Measurements from ENCODE around the gene RBP2.

- TF ChIP-seq CTCF (IDR thresholded peaks at IDR 0.05 in 2 of 3, conservative IDR thresholded peaks at IDR 0.05 in 1 of 3; ENCODE audit: insufficient read depth in 2 of 3, low read depth in 1 of 3, low read length in 3 of 3) (no peak), CHD4 (IDR thresholded peaks at IDR 0.05; ENCODE audit: insufficient read depth, insufficient replicate concordance, low read depth, low read length, poor library complexity, severe bottlenecking) (no peak), MAX (CRISPR knock-in tag; IDR thresholded peaks at IDR 0.05) (no peak), KDM4B (IDR thresholded peaks at IDR 0.05; ENCODE audit: borderline replicate concordance in 2 of 2, low read depth in 1 of 2) (no peak), FOXA3 (CRISPR knock-in tag; conservative IDR thresholded peaks at IDR 0.05 in 1 of 2, IDR thresholded peaks at IDR 0.05 in 1 of 2) (no peak), ZZZ3 (IDR thresholded peaks at IDR 0.05) (no peak), HDAC6 (IDR thresholded peaks at IDR 0.05; ENCODE audit: low read depth, low read length) (no peak), ZNF274 (IDR thresholded peaks at IDR 0.05; ENCODE audit: borderline replicate concordance, low read depth, low read length) (no peak), KLF1 (tag; IDR thresholded peaks at IDR 0.05) (no peak), THAP12 (CRISPR knock-in tag; IDR thresholded peaks at IDR 0.05) (no peak), ZNF232 (CRISPR knock-in tag; IDR thresholded peaks at IDR 0.05) (no peak), ZBTB11 (CRISPR knock-in tag; IDR thresholded peaks at IDR 0.05) (no peak), ZNF311 (CRISPR knock-in tag; IDR thresholded peaks at IDR 0.05) (no peak)
These were observed 48.7 kb upstream of the RBP2 start for GRCh38 chr3:139524841-139525636.

Measured in K562 (cell line).